ENCODE measurements around the gene CYP4A11.
"Not testable (repeated sequence)": the region's sequence is repeated elsewhere in the genome, so short reads cannot be mapped to it uniquely, and the experiment has no call there.

The CYP4A11 gene

DNA sequence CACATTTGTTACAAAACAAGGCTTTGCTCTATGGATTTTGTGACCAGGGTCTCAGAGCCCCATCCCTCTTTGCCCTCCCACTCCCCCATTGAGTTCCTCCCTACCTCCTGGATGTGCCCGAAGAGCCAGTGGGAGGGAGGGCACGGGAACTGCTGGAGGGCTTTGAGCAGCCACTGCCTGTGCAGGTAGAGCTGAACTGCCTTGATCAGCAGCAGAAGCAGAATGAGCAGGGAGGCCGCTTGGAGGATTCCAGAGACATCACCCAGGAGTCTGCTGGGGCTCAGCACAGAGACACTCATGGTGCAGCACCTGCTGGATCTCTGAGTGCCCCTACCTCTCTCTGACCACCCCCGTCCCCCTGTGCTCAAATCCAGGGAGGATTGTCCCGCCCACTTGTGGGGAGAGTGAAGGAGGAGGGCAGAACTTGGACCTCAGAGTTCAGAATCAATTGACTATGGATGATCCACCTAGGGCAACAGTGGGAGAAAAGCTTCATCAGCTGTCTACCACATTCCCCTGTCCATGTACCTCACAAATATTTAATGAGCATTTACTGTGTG, at the start of gene CYP4A11:
TSS of gene CYP4A11 (minus strand) at position 342 of the 560 bp plus-strand sequence. CDS start at position 299, 43 bp downstream.
- no peak for DNase-seq (ENCODE audit: low spot score)

DNA sequence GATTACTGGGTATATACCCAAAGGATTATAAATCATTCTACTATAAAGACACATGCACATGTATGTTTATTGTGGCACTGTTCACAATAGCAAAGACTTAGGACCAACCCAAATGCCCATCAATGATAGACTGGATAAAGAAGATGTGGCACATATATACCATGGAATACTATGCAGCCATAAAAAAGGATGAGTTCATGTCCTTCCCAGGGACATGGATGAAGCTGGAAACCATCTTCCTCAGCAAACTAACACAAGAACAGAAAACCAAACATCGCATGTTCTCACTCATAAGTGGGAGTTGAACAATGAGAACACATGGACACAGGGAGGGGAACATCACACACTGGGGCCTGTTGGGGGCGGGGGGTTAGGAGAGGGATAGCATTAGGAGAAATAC, 49.3 kb upstream of the CYP4A11 start:
- not testable (repeated sequence) for DNase-seq (ENCODE audit: low spot score)

DNA sequence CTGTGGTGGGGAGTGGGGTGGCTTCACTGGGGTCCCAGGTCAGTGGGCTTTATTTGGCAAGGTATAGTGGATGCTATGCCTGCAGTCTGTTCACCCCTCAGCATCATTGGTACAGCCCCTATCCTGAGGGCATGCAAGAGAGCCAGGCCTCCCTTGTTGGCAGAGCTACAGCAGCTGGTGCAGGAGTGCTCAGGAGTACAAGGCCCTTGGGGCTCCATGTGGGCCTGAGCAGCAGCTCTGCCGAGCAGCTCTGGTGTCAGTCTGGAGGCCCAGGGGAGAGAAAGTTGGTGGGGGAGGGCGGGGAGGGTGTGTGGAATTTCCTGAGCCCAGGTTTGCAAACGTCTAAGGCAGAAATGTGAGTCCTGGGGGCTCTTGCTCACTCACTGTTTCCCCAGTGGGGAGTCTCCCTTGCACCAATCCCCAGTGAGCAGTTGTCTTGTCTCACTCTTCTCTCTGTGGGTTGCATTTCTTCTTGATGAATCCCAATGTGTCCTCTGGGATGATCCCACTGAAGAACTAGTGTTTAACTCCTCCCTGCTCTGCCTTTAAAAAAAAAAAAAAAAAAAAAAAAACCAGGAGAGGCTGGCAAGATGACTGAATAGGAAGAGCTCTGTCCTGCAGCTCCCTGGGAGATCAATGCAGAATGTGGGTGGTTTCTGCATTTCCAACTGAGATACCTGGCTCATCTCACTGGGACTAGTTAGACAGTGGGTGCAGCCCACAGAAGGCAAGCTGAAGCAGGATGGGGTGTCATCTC, 42.7 kb upstream of the CYP4A11 start:
- no peak for DNase-seq (ENCODE audit: low spot score)

- DNase-seq (ENCODE audit: low spot score) = no peak
Observed at GRCh38 chr1:46983166-46983829, 42.0 kb upstream of the CYP4A11 start.

DNA sequence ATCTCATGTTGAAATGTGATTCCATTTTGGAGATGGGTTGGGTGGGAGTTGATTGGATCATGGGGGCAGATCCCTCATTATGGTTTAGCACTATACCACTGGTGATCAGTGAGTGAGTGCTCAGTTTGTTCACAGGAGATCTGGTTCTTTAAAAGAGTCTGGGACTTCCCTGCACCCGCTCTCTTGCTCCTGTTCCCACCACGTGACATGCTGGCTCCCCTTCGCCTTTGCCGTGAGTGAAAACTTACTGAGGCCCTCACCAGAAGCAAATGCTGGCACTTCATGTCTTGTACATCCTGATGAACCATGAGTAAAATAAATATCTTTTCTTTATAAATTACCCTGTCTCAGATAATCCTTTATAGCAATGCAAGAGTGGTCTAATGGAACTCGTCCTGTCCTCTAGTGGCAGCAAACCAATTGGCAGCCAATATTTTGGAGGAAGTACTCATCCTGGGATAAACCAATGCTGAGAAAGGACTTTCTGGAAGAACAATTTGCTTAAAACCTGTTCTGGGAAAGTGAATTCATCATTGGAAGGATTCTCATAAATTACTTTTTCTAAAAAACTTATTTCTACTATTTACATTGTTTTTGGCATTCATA, 27.8 kb upstream of the CYP4A11 start:
- no peak for DNase-seq (ENCODE audit: low spot score)

GRCh38 chr1:46962272-46962671, 21.0 kb upstream of the CYP4A11 start:
- DNase-seq (ENCODE audit: low spot score) = not testable (repeated sequence)

DNA sequence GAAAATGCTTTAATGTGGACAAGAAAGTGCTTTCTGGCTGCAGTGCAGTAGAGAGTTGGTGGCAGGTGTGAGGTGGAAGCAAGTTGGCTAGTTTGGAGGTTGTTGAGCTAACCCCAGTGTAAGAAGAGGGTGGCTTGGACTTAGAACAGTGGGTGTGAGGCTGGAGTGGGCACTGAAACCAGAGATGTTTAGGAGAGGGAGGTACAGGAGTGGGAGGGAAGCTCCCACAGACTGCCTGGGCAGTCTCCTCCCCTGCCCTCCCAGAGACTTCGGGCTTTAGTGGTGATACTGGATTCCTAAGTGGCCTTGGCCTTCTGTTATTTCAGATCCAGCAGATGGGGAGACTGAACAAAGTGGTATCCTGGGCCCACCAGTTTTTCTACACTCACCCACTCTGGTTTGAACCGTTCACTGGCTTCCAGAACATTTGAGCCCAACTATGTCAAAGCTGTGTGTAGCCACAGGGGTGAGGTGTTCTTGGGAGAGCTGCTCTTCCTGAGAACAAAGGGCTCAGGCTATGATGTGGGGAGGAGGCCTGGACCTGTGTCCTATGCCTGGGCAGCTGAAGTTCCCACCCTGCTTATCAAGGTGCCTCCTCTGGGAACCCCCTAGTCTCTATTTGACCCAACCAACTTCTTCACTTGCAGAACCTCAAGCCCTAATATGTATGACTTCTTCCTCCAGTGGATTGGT, 19.9 kb upstream of the CYP4A11 start:
- DNase-seq (ENCODE audit: low spot score) = no peak

- DNase-seq (ENCODE audit: low spot score) = no peak
Observed at GRCh38 chr1:46960250-46960649, 19.0 kb upstream of the CYP4A11 start.

- DNase-seq (ENCODE audit: low spot score) = not testable (repeated sequence)
Observed at GRCh38 chr1:46955116-46955515, 13.8 kb upstream of the CYP4A11 start.

DNA sequence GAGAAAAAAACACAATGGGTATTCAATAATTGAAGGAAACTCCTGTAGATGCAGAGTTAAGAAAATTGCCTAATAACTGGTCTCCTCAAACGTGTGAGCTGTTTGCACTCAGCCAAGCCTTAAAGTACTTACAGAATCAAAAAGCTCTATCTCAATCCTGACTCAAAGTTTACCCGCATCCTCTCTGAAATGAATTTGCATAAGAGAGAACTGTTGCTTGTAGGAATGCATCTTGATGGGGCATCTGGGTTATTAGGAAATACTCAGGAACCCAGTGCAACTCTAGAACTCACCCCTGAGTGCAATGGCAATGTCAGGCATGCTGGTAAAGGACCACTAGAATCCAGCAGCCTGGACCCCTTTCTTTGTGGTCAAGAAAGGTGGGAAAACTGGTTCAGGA, 12.6 kb upstream of the CYP4A11 start:
- not testable (repeated sequence) for DNase-seq (ENCODE audit: low spot score)

DNA sequence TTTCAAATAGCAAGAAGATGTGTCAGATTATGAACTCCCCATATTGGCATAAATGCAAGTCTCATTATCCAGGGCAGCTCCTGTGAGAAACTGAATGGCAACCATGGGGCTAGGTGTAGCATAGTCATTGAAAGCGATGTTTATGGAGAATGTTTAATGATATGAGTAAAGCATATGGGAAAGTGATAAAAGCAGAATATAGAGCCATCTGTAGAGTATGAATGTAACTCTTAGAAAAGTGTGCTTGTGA, 8.1 kb upstream of the CYP4A11 start:
- not testable (repeated sequence) for DNase-seq (ENCODE audit: low spot score)

GRCh38 chr1:46948629-46949416, 7.5 kb upstream of the CYP4A11 start:
- DNase-seq (ENCODE audit: low spot score) = no peak

GRCh38 chr1:46947706-46948105, 6.4 kb upstream of the CYP4A11 start:
- DNase-seq (ENCODE audit: low spot score) = not testable (repeated sequence)

DNA sequence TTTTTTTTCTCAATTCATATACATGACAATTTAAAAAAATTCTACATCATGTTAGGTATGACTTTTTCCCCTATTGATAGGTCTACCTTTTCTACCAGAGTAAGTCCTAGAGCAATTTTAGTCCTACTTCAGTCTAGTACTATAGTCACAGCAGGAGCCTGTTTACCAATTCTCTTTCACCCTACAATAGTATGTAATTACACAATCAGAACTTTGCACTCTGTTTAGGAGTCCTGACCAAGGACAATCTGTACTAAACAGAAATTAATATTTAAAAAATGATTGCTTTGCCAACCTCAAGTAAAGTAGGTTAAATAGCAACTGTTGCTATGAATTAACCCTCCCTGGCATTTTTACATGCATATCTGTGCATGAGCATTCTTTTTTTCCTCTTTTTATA, 810 bp upstream of the CYP4A11 start:
- no peak for DNase-seq (ENCODE audit: low spot score)

DNA sequence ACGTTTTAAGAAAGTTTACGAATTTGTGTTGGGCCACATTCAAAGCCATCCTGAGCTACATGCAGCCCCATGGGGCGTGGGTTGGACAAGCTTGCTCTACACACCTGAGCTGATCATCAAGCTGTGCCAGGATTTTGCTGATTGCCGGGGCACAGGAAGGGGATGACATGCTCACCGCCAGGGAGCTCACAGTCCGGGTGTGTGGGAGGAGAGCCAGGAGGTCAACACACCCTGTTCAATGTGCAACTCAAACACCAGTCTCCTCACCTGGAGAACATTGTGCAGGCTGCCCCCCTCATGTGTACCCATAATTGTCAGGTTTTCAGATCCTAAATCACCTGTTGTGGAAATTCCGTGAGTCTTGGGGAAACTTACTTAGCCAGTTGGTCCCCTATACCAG, 969 bp downstream of the CYP4A11 start:
- DNase-seq (ENCODE audit: low spot score) = no peak

DNA sequence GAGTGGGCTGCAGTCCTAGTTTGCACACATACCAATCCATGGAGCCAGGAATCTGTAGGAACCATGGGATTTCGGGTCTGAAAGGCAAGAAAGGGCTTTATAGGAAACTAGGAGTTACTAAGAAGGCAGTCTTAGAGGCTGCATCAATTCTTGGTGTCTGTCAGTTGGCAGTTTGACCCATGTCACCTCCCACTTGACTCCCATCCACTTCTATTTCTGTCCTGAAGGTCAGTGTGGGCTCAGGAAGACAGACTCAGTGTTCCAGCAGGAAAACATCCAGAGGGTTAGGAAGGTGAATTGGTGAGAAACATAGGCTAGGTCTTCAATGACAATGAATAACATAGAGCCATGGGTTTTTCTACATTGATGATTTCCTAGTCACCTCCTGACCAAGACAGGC, 4.0 kb downstream of the CYP4A11 start:
- no peak for DNase-seq (ENCODE audit: low spot score)

DNA sequence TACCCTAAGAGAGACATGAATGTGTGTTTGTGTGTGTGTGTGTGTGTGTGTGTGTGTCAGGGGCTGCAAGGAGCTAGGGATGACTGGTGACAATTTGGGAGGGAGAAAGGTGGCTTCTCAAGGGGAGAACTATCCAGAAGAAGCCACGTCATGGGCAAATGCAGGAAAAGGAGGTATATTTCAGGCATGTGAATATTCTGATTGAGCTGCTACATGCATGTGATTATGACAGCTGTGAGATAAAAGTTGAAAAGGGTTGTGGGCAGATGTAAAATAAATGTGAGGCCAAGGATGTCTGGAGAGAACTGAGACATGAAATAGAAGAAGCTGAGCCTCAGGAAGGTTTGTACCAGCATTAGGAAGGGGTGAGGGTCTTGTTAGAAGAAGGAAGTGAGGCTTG, 4.5 kb downstream of the CYP4A11 start:
- DNase-seq (ENCODE audit: low spot score) = no peak

- DNase-seq (ENCODE audit: low spot score) = not testable (repeated sequence)
Observed at GRCh38 chr1:46934852-46935251, 6.4 kb downstream of the CYP4A11 start.

DNA sequence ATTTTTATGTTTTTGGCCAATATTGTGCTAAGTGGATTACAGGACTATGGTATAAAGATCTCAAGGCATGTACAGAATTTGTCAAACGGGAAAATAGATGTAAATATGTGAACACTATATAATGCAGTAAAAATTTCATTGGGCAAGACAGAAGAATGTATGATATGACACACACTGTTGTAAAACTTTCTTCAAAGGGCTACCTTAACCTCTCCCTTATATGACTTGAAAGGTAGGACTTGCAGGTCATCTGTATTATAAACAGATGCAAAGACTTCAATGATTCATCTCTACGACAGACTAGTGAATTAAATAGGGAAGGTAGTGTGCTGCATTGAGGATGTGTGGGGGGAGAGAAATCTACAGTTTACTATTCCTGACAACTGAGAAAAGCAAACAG, 9.3 kb downstream of the CYP4A11 start:
- not testable (repeated sequence) for DNase-seq (ENCODE audit: low spot score)

DNA sequence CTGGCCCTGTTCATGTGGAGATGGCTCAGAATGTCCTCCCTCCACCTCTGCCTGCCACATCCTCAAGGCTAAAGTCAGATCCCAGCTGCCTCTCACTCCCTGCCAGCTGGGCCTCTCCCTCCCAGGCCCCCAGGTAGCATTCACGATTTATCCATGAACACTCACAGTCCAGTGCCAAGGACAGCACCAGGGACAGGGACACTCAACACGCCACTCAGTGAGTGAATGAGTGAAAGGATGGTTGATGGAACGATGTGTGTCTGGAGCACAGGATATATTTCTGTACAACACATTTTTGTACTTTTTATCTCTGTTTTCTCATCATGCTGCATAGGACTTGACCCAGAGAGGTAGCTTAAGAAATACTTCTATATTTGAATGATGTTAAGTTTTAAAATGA, 10.1 kb downstream of the CYP4A11 start:
- no peak for DNase-seq (ENCODE audit: low spot score)

GRCh38 chr1:46927249-46927835, 13.9 kb downstream of the CYP4A11 start:
- DNase-seq (ENCODE audit: low spot score) = no peak
